ENCODE measurements around the gene MYT1.
A peak's percentile ranks its signal among the peaks of the same experiment; 100 is the strongest.

Gene MYT1

GRCh38 chr20:64254156-64254555 is 89.9 kb downstream of the MYT1 start:
- DNase-seq: no peak

GRCh38 chr20:64254571-64255360 is 90.5 kb downstream of the MYT1 start:
- DNase-seq: no peak

- DNase-seq: peak; percentile 49
Observed at GRCh38 chr20:64255361-64256281, 91.4 kb downstream of the MYT1 start, which contains the start of gene PCMTD2. Gene PCMTD2, plus strand, starts transcription at chr20:64255748. Its CDS starts 4,218 bp downstream, at chr20:64259966.

GRCh38 chr20:64256282-64256935 is 92.2 kb downstream of the MYT1 start:
- no peak for DNase-seq

GRCh38 chr20:64257107-64257757 is 93.0 kb downstream of the MYT1 start:
- DNase-seq: no peak

- no peak for DNase-seq
Observed at GRCh38 chr20:64258071-64258823, 94.0 kb downstream of the MYT1 start.

- no peak for DNase-seq
Observed at GRCh38 chr20:64260239-64260638, 96.0 kb downstream of the MYT1 start.

GRCh38 chr20:64261138-64261537 is 96.9 kb downstream of the MYT1 start:
- no peak for DNase-seq

- no peak for DNase-seq
Observed at GRCh38 chr20:64264091-64264490, 99.8 kb downstream of the MYT1 start.

GRCh38 chr20:64265201-64265600 is 100.9 kb downstream of the MYT1 start:
- DNase-seq: no peak

- no peak for DNase-seq
Observed at GRCh38 chr20:64266988-64267387, 102.7 kb downstream of the MYT1 start.

GRCh38 chr20:64268174-64268573 is 103.9 kb downstream of the MYT1 start:
- no peak for DNase-seq

- no peak for DNase-seq
Observed at GRCh38 chr20:64269604-64270411, 105.6 kb downstream of the MYT1 start.

GRCh38 chr20:64271636-64272035 is 107.4 kb downstream of the MYT1 start:
- no peak for DNase-seq

GRCh38 chr20:64273109-64273508 is 108.9 kb downstream of the MYT1 start:
- DNase-seq: no peak

- no peak for DNase-seq
Observed at GRCh38 chr20:64276817-64277216, 112.6 kb downstream of the MYT1 start.

GRCh38 chr20:64277571-64278316 is 113.5 kb downstream of the MYT1 start:
- DNase-seq: no peak

- no peak for DNase-seq
Observed at GRCh38 chr20:64278317-64278681, 114.0 kb downstream of the MYT1 start.

- no peak for DNase-seq
Observed at GRCh38 chr20:64279826-64280459, 115.7 kb downstream of the MYT1 start.

- no peak for DNase-seq
Observed at GRCh38 chr20:64280460-64280843, 116.2 kb downstream of the MYT1 start.
